HG02973 (cell line): ENCODE results near the gene PSMB11.

Experiments
- ATAC-seq: cut with Tn5 transposase; IDR thresholded peaks from one replicate; pipeline ENCODE4 v1.9.1; 2021; ENCODE audit warnings: moderate library complexity; ENCODE audit not compliant: unreplicated experiment

The PSMB11 gene

GRCh38 chr14:23043145-23043544 is 1.1 kb downstream of the PSMB11 start:
- ATAC-seq, result no peak

GRCh38 chr14:23043754-23044153 is 1.7 kb downstream of the PSMB11 start:
- no peak for ATAC-seq

DNA sequence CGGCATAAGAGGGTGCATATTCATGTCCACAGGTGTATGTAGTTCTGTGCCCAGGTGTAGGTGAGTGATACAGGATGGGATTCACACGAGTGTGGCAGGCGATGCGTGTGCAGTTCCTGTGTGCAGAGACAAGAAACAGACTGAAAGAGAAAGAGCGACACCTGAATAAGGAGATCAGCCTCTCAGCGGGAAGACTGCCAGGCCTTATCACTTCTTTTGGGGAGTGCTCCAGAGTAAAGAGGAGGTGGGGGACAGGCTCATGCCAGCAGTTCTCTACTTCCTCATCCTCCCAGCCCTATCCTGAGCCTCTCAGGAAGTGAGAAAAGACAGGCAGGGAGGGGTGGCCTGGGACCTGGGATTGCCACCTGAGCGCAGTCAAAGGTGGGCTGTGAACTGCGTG is 2.8 kb downstream of the PSMB11 start:
- ATAC-seq, result no peak

DNA sequence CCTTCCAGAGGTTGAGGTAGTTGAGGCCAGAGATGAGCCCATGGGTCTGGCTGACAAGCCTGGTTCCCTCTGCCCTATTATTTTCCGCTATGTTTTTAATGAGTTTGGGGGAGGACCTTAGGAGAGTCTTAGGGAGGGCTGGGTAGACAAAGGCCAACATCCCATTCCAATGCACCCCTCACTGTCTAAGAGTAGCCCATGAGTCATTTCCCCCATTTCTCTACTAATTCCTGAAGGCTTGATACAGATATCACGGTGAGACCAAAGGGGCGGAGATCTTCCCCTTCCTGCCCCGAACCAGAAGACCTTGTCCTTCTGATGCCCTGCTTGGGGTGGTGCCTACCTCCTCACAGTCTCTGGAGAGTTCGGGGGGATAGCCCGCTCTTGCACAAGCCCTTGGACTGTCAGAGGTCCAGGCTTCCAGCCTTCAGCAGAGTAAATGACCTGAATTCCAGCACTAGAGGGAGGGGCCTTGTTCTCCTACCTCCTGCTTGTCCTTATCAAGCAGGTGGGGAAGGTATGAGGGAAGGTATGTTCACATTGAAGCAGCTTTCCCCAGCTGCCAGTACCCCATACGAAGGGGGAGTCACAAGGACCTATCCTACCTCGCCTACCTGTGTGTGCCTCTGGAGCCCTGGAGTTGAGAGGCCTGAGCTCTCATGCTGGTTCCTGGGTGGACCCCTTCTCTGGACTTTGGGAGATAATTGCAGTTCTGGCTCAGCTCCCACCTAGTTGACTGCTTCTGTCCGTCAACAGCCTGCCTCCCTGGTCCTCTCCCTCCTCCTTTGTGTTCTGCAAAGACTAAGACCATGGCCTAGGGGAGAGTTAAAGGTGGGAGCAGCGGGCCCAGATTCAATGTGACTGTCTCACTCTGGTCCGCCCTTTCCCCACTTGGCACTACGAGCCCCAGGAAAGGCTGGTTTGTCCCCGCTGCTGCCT is 3.7 kb downstream of the PSMB11 start:
- no peak for ATAC-seq

DNA sequence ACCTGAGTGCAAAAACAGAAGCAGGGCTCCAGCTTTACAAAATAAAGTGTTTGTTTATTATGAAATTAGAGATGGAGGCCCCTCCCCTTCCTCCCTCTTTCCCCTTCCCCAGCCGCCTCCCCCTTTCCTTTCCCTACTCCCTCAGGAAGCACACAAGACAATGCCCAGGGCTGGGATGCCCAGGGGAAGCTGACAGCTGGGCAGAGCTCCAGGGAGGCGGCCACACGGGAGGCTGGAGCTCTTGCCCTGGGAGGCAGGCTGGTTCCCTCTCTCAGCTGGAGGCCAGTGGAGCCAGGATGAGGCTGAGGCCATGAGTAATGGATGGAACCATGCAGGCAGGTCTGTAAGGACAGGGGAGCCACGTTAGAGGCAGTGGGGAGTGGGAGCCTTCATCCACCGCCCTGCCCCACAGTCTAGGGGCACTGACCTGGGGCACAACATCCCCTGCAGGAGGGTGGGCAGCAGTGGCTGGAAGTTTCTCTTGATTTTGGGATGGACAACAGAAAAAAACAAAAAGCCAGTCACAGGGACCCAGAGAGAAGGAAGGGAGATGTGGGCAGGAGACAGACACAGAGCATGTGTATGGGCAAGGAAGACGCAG is 5.1 kb downstream of the PSMB11 start:
- ATAC-seq, result no peak

- no peak for ATAC-seq
These were observed 6.0 kb downstream of the PSMB11 start for GRCh38 chr14:23047751-23048693.

DNA sequence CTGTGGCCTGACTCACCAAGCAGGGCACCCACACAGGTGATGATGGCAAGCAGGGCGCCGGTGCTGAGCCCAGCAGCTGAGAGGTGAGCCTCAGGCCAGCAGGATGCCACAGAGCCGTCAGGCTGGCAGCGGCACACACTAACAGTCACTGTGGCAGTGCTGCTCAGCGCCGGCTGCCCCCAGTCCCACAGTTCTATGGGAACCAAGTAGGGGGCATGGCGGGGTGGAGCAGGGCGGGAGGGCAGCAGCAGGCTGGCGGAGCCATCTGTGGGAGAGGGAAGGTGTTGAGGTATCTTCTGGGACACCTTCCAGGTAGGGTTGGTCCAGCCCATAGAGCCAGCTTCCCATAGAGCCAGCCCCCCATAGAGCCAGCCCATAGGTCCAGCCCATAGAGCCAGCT is 7.0 kb downstream of the PSMB11 start:
- no peak for ATAC-seq

DNA sequence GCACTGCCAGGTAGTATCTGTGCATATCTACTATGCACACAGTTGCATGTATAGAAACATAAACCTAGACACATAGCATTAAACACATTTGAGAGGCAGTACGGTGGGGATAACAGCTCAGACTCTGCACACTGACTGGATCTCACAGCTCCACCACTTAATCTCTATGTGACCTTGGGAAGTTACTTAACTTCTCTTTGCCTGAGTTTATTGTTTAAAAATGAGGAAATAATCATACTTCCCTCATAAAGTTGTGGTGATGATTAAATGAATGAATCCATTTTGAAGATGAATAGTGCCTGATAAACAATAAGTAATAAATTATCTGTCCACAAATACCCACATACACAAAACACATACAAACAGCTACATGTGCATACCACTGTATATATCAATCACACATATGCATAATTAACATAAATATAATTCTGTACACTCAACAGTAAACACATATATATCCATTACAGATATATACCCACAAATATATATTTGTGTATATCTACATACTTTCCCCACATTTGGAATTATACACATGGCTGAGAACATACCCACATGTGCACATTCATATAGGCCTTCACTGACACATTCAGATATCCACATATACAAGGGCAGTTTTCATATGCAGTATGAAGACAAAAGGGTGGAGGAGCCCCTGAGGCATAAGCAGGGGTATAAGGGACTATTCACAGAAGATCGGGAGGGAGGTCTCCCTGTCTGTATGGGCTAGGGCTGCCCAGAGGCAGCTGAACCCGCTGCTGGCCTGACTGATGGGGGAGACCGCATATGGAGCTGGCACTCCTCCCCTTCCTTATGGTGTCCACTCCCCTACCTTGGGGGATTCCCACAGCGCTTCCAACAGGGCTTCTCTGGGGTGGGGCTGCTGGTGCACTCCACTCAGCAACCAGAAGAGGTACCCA is 9.4 kb downstream of the PSMB11 start:
- no peak for ATAC-seq

DNA sequence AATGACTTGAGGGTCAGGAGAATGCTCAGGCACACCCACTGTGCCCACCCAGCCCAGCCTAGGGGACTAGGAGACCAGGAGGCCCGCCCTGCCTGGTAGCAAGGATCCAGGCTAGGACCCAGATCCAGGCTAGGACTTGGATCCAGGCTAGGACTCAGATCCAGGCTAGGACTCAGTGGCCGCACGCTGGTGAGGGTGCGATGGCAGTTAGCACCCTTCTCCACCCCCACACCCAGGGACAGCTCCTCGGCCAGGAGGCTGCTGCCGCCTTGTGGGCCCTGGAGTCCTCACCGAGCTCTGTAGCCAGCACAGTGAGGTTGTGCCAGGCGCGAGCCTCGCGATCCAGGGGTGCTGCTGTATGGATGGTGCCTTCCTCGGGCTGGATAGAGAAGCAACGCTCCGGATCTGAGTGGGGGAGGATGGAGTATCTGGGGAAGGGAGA is 10.2 kb downstream of the PSMB11 start:
- no peak for ATAC-seq

- ATAC-seq, result no peak
These were observed 10.7 kb downstream of the PSMB11 start for GRCh38 chr14:23052671-23053070.

- no peak for ATAC-seq
These were observed 11.4 kb downstream of the PSMB11 start for GRCh38 chr14:23053426-23053825.

DNA sequence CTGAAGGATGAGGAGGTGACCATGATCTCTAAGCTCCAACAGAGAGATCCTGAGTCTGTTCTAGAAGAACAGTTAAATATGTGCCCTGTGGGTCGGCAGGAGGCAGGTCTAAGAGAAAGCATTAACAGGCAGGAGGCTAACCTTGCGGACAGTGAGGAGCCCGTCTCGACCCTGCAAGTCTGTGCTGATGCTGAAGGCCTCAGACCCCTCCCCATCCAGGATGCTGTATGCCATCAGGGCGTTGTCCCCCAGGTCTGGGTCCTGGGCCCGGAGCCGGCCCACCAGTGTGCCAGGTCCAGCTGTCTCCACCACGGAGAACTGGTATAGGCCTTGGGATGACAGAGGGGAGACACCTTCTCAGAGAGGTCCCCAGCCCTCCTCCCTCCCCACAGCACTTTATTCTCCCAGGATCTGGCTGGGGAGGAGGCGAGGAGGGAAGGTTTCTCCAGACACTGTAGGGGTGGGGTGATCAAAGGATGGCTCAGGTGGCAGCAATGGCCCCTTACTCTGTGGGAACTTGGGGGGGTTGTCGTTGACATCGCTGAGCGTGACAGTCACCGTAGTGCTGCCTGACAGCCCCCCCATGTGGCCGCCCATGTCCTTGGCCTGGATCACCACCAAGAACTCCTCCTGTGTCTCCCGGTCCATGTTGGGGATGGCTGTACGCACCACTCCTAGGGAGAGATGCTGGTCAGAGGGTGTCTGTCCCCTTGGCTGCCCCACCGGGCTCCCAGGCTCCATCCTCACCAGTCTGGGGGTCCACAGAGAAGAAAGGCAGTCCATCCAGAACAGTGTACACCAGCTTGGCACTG is 12.2 kb downstream of the PSMB11 start:
- no peak for ATAC-seq

GRCh38 chr14:23055147-23055550 is 13.1 kb downstream of the PSMB11 start:
- ATAC-seq, result no peak

GRCh38 chr14:23055621-23056144 is 13.7 kb downstream of the PSMB11 start:
- ATAC-seq, result no peak

DNA sequence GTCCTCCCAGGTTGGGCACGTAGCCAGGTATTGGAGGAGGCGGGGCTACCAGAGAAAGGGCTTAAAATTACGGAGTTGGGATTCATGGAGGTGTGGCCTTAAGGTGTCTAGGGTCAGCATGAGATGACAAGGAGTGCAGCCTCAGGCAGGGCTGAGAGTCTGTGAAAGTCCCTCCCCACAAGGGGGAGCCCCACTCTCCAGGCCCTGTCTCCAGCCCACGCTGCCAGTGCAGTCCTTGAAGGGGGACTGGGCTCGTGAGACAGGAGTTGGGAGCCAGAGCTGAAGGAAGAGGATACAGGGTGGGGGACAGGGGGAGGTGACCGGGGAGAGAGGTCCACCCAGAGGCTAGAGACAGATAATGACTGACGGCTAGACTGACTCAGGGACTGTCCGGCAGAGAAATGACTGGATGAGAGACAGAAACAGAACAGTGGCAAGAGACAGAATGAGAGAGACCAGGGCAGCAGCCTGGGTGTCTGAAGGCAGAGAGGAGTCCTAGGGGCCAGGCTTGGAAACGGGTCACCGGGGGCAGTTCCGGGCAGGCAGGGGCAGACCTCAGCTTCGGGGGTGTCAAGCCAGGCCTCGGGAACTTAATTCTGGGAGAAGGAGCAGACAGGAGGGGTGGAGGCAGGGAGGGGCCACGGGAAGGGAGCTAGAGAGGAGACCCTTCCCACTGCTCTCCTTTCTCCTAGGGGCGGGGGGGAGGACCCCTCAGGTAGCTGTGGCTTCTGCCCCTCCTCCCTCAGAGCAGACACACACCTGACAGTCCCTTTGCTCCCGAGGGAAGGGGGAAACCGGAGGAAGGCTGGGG is 14.3 kb downstream of the PSMB11 start:
- peak; percentile 48 for ATAC-seq

GRCh38 chr14:23056956-23057756 is 15.1 kb downstream of the PSMB11 start, which contains the start of gene CDH24:
TSS of gene CDH24 (minus strand) at chr14:23057520. CDS start at chr14:23055733, 1,787 bp downstream.
- ATAC-seq, result peak; percentile 41
